CD4-positive, alpha-beta memory T cell (primary cell): ENCODE data around the gene ETS1. TPM values are rescaled to one million over a fixed set of nuclear protein-coding genes. Genes with fewer than 3 reads are reported as not detected.

ENCODE experiments used
- CTCF ChIA-PET: fragments of 350-600 bp; sonication (Branson Sonifier 250); formaldehyde crosslinking; loops from one replicate; lab custom pipeline; 2021; ENCODE audit warnings: inconsistent platforms; ENCODE audit not compliant: partially characterized antibody; lab: Charles Lee
- POLR2A ChIA-PET: fragments of 350-600 bp; sonication (Branson Sonifier 250); formaldehyde crosslinking; loops from one replicate; lab custom pipeline; 2021; ENCODE audit not compliant: partially characterized antibody; lab: Charles Lee
- DNase-seq, 5 donors: peaks; one replicate each; pipeline versions ENCODE4 v3.0.0 to v3.0.0-alpha.2; 2020 to 2022; ENCODE audit warnings: mixed read lengths in 1 of 5
- H3K27ac ChIP-seq: one replicate; pipeline ENCODE4 v1.7.0; 2013; ENCODE audit warnings: low read depth, low read length
- H3K27me3 ChIP-seq: 2 replicates; pipeline ENCODE4 v1.7.0; 2013; ENCODE audit warnings: mild to moderate bottlenecking, low read length, moderate library complexity; ENCODE audit not compliant: insufficient read depth
- H3K36me3 ChIP-seq: 2 replicates; pipeline ENCODE4 v1.7.0; 2013; ENCODE audit warnings: mild to moderate bottlenecking, low read length, moderate library complexity; ENCODE audit not compliant: insufficient read depth
- H3K4me1 ChIP-seq: 2 replicates; pipeline ENCODE4 v1.7.0; 2013; ENCODE audit warnings: mild to moderate bottlenecking, low read length, moderate library complexity; ENCODE audit not compliant: insufficient read depth
- H3K4me3 ChIP-seq, 2 donors: one replicate each; pipeline ENCODE4 v1.7.0; 2013; ENCODE audit warnings: low read length in 2 of 2, mild to moderate bottlenecking in 1 of 2
- H3K9me3 ChIP-seq, 2 donors: one replicate each; pipeline ENCODE4 v1.7.0; 2013; ENCODE audit warnings: low read length in 2 of 2, control low read depth in 1 of 2; ENCODE audit not compliant: control insufficient read depth in 1 of 2
- H3K27ac Mint-ChIP-seq, 7 donors: one replicate each; pipeline ENCODE4 v1.8.0; 2020 to 2021; ENCODE audit warnings: mixed read lengths in 7 of 7, mild to moderate bottlenecking in 6 of 7, inconsistent platforms in 3 of 7, moderate library complexity in 3 of 7
- H3K27me3 Mint-ChIP-seq, 2 donors: one replicate each; pipeline ENCODE4 v1.8.0; 2020 to 2021; ENCODE audit warnings: mixed read lengths in 2 of 2
- H3K36me3 Mint-ChIP-seq, 2 donors: one replicate each; pipeline ENCODE4 v1.8.0; 2020 to 2021; ENCODE audit warnings: mixed read lengths in 2 of 2, inconsistent platforms in 1 of 2, mild to moderate bottlenecking in 1 of 2
- H3K4me1 Mint-ChIP-seq, 4 donors: one replicate each; pipeline ENCODE4 v1.8.0; 2020 to 2021; ENCODE audit warnings: mixed read lengths in 4 of 4, mild to moderate bottlenecking in 1 of 4
- H3K4me3 Mint-ChIP-seq, 8 donors: one replicate each; pipeline ENCODE4 v1.8.0; 2020 to 2021; ENCODE audit warnings: mixed read lengths in 8 of 8, mild to moderate bottlenecking in 7 of 8, moderate library complexity in 6 of 8, inconsistent platforms in 3 of 8
- H3K9me3 Mint-ChIP-seq, 8 donors: one replicate each; pipeline ENCODE4 v1.8.0; 2020 to 2021; ENCODE audit warnings: mixed read lengths in 8 of 8, mild to moderate bottlenecking in 5 of 8, inconsistent platforms in 3 of 8, moderate library complexity in 1 of 8
- intact Hi-C: fragments of 100-400 bp; cut with micrococcal nuclease; formaldehyde crosslinking; loops from one replicate; pipeline ENCODE4 v1.15.1; 2023
- polyA plus RNA-seq, 2 donors: library from polyadenylated mRNA; unstranded; fragments of 300-500 nt; fragmentation: Illumina TruSeq; gene quantifications; one replicate each; pipeline ENCODE4 v1.2.3, GENCODE V29; 2021
- total RNA-seq, 2 experiments: library from RNA; stranded (reverse); gene quantifications; one replicate each; pipeline ENCODE4 v1.2.3, GENCODE V29; 2021

The ETS1 gene
- total and polyA plus RNA-seq, 4 experiments from 2014 or later = 435 to 761 (median 593) TPM

GRCh38 chr11:128462922-128463321 is 124.4 kb downstream of the ETS1 start:
- H3K4me3 Mint-ChIP-seq = peak overlapping the region; percentile 46 to 93 (median 78)
- H3K27me3 ChIP-seq = no peaks in the 10 kb centered on the region
- peaks cover 0 to 1% (median 0%) of the 10 kb centered on the region in 8 donors for H3K9me3 Mint-ChIP-seq
- peaks cover 91% of the 10 kb centered on the region for H3K36me3 ChIP-seq
- H3K4me1 ChIP-seq = peaks cover 88% of the 10 kb centered on the region
- H3K27ac ChIP-seq = peak overlapping the region; percentile 94
- peak in 2 of 5 donors; percentile 48 to 60 for DNase-seq
- H3K27ac Mint-ChIP-seq = peak overlapping the region; percentile 98 to 99 (median 99)
- ChIA-PET POLR2A (interaction anchor here (0.6 to 23.5 kb wide), 18 partner anchors 8 to 170 kb away, joined by 3 to 1488 read pairs (median 7); no protein-coding TSS in a partner anchor), CTCF (interaction anchor here (1.0 to 7.1 kb wide), 12 partner anchors 11 to 305 kb away, joined by 3 to 50 read pairs (median 4); no protein-coding TSS in a partner anchor)
- peaks cover 72 to 95% (median 82%) of the 10 kb centered on the region in 4 donors for H3K4me1 Mint-ChIP-seq
- intact Hi-C loops = no loop called here
- no peaks in the 10 kb centered on the region for H3K9me3 ChIP-seq
- H3K27me3 Mint-ChIP-seq = no peaks in the 10 kb centered on the region
- peak overlapping the region in 1 of 2 donors; percentile 3 for H3K4me3 ChIP-seq
- peaks cover 98% of the 10 kb centered on the region in 2 donors for H3K36me3 Mint-ChIP-seq

DNA sequence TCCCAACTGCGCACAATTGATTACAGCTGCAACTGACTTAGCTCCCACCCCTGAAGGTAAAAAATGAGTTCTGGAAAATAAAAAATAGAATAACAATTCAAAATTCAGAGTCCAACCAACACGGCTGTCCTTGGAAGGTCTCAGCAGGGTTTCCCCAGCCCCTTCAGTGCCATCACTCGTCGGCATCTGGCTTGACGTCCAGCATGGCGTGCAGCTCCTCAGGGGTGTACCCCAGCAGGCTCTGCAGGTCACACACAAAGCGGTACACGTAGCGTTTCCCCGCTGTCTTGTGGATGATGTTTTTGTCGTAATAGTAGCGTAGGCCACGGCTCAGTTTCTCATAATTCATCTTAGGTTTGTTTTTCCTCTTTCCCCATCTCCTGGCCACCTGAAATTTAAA is 125.2 kb downstream of the ETS1 start:
- H3K36me3 Mint-ChIP-seq = peaks cover 98% of the 10 kb centered on the region in 2 donors
- H3K9me3 Mint-ChIP-seq = peaks cover 0 to 1% (median 0%) of the 10 kb centered on the region in 8 donors
- CTCF ChIA-PET = interaction anchor here (1.1 to 7.1 kb wide), 6 partner anchors 12 to 172 kb away, joined by 4 to 50 read pairs (median 10); no protein-coding TSS in a partner anchor
- no peaks in the 10 kb centered on the region for H3K27me3 Mint-ChIP-seq
- H3K27ac Mint-ChIP-seq = peak overlapping the region; percentile 98 to 99 (median 99)
- peak overlapping the region in 6 of 8 donors; percentile 6 to 93 (median 46) for H3K4me3 Mint-ChIP-seq
- DNase-seq = no peak
- intact Hi-C loops = no loop called here
- Histone ChIP-seq H3K27ac (peak overlapping the region; percentile 94), H3K27me3 (no peaks in the 10 kb centered on the region), H3K4me1 (peaks cover 80% of the 10 kb centered on the region), H3K4me3 (peak overlapping the region in 1 of 2 donors; percentile 3), H3K9me3 (no peaks in the 10 kb centered on the region), H3K36me3 (peaks cover 91% of the 10 kb centered on the region)
- POLR2A ChIA-PET = interaction anchor here (0.7 to 23.5 kb wide), 10 partner anchors 10 to 169 kb away, joined by 3 to 1488 read pairs (median 139); no protein-coding TSS in a partner anchor
- H3K4me1 Mint-ChIP-seq = peaks cover 67 to 94% (median 78%) of the 10 kb centered on the region in 4 donors

DNA sequence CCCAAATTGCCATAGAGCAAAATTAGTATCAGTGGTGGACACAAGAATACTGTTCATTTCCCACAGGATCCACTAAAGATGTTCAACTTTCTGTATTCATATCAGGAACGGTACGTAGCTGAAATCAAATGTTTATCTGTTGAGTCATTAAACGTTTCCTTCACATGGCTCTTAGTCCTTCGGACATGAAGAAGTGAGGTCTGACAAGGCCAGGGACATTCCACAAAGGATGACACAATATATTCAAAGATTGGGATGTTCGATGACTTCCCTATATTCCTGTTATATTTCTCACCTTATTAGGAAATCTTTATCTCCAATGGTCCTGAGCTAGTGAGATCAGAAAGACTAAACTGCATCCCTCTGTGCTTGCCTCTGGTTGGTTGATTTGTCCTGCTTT is 129.0 kb downstream of the ETS1 start:
- Histone ChIP-seq H3K4me3 (no peak overlapping the region), H3K9me3 (no peaks in the 10 kb centered on the region), H3K4me1 (peaks cover 74% of the 10 kb centered on the region), H3K27ac (no peak overlapping the region), H3K27me3 (no peaks in the 10 kb centered on the region), H3K36me3 (peaks cover 64% of the 10 kb centered on the region)
- ChIA-PET CTCF (interaction anchor here (2.2 to 2.8 kb wide), 2 partner anchors 136 to 172 kb away, joined by 9 to 17 read pairs; no protein-coding TSS in a partner anchor), POLR2A (interaction anchor here (0.6 to 23.5 kb wide), 14 partner anchors 9 to 168 kb away, joined by 3 to 1488 read pairs (median 10); no protein-coding TSS in a partner anchor)
- no peak for DNase-seq
- no peaks in the 10 kb centered on the region for H3K27me3 Mint-ChIP-seq
- no peak overlapping the region for H3K4me3 Mint-ChIP-seq
- peaks cover 57 to 94% (median 76%) of the 10 kb centered on the region in 4 donors for H3K4me1 Mint-ChIP-seq
- peaks cover 0 to 1% (median 0%) of the 10 kb centered on the region in 8 donors for H3K9me3 Mint-ChIP-seq
- intact Hi-C loops = no loop called here
- H3K27ac Mint-ChIP-seq = peak overlapping the region; percentile 5 to 57 (median 23)
- peaks cover 80 to 83% of the 10 kb centered on the region in 2 donors for H3K36me3 Mint-ChIP-seq

DNA sequence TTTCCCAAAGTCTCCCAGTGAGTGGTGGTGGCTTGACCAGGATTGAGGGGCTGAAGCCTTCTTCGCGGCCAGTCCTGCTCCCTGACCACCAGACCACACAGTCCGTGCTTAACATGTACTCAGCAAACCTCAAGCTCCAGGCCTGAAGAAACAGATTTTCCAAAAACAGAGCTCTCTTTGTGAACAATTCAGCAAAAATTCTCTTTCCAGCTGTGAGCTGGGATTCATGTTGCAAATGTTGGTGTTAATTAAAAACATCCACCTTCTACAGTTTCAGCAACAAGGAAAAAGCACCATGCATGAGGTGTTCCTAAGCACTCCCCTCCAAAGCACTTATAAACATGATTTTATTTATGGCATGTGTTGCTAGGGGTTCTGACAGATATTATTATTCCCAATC is 129.5 kb downstream of the ETS1 start:
- no peak overlapping the region for H3K4me3 Mint-ChIP-seq
- intact Hi-C loops = no loop called here
- peaks cover 74% of the 10 kb centered on the region for H3K4me1 ChIP-seq

DNA sequence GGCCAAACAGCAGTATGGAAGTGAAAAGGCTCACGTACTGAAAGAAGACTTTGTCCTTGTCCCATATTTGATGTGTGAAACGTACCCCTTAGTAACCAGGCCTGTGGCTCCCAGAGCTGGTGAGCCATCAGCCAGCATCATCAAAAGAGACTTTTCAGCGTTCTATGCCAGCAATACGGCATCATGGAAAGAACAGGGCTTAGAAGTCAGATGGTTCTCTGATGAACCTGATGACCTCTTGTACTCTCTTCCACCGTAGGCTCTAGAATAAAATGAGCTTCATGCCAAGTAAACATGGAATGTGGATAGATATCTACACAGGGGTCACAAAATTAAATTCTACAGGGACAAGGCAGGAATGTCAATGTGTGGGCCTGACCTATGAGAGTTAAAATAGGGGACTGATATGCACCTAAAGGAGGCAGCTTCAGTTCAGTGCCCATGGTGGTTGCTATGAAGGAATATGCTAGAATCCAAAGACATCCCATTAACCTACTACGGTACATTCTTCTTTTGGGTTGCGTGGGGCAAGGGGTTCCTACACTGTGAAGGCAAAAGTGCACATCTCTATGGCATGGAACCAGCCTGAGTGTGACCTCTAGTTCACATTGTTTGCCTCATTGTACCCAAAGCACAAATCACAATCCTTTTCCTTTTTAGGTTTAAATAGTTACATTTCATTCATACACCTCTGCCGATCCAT is 130.6 kb downstream of the ETS1 start:
- Histone ChIP-seq H3K9me3 (no peaks in the 10 kb centered on the region), H3K4me1 (peaks cover 71% of the 10 kb centered on the region), H3K27ac (peak overlapping the region; percentile 19), H3K4me3 (no peak overlapping the region), H3K36me3 (peaks cover 48% of the 10 kb centered on the region), H3K27me3 (no peaks in the 10 kb centered on the region)
- POLR2A ChIA-PET = interaction anchor here (1.0 to 23.5 kb wide), 17 partner anchors 8 to 168 kb away, joined by 3 to 1488 read pairs (median 7); no protein-coding TSS in a partner anchor
- Mint-ChIP-seq H3K9me3 (peaks cover 0 to 1% (median 0%) of the 10 kb centered on the region in 8 donors), H3K4me1 (peaks cover 59 to 92% (median 73%) of the 10 kb centered on the region in 4 donors), H3K27ac (peak overlapping the region; percentile 23 to 88 (median 68)), H3K36me3 (peaks cover 64 to 67% of the 10 kb centered on the region in 2 donors), H3K4me3 (no peak overlapping the region), H3K27me3 (no peaks in the 10 kb centered on the region)
- intact Hi-C loops = no loop called here
- CTCF ChIA-PET = interaction anchor here (1.0 to 2.8 kb wide), 6 partner anchors 10 to 165 kb away, joined by 3 to 17 read pairs (median 3); no protein-coding TSS in a partner anchor
- DNase-seq = peak in 1 of 5 donors; percentile 4

More for the DNA sequence above, 129.5 kb downstream of the ETS1 start:
- ChIA-PET POLR2A (interaction anchor here (0.6 to 23.5 kb wide), 18 partner anchors 9 to 167 kb away, joined by 3 to 1488 read pairs (median 6); no protein-coding TSS in a partner anchor), CTCF (interaction anchor here (1.0 to 2.8 kb wide), 7 partner anchors 9 to 173 kb away, joined by 3 to 17 read pairs (median 3); no protein-coding TSS in a partner anchor)
- Histone ChIP-seq H3K36me3 (peaks cover 60% of the 10 kb centered on the region), H3K27ac (no peak overlapping the region), H3K9me3 (no peaks in the 10 kb centered on the region), H3K27me3 (no peaks in the 10 kb centered on the region), H3K4me3 (no peak overlapping the region)
- H3K36me3 Mint-ChIP-seq = peaks cover 75 to 79% of the 10 kb centered on the region in 2 donors
- H3K27me3 Mint-ChIP-seq = no peaks in the 10 kb centered on the region
- no peak for DNase-seq
- H3K27ac Mint-ChIP-seq = peak overlapping the region in 6 of 7 donors; percentile 20 to 76 (median 36)
- H3K9me3 Mint-ChIP-seq = peaks cover 0 to 1% (median 0%) of the 10 kb centered on the region in 8 donors
- peaks cover 57 to 94% (median 75%) of the 10 kb centered on the region in 4 donors for H3K4me1 Mint-ChIP-seq

DNA sequence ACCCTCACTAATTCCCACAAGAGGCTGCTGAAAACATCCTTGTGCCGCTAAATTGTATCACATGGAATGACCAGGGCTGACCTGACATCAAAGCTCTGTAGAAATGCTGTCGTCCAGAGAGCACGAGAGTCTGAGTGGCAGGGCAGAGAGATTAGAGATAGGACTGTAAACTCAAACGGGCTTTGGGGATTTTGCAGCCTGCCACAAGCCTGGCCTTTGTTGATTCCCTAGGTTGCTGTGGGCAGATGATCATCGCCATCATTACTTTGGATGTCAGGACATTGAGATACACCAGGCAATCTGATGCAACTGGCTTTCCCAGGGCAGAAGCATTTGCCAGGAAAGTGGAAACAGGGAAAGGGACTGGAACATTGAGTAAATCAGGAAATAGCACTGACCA is 131.6 kb downstream of the ETS1 start:
- intact Hi-C loops = no loop called here
- CTCF ChIA-PET = interaction anchor here (2.8 kb wide), 1 partner anchor 133 kb away, joined by 17 read pairs; no protein-coding TSS in a partner anchor
- H3K4me3 Mint-ChIP-seq = no peak overlapping the region

More for the DNA sequence above, 131.6 kb downstream of the ETS1 start:
- Histone ChIP-seq H3K4me1 (peaks cover 61% of the 10 kb centered on the region), H3K4me3 (no peak overlapping the region), H3K27ac (no peak overlapping the region), H3K9me3 (no peaks in the 10 kb centered on the region), H3K27me3 (no peaks in the 10 kb centered on the region), H3K36me3 (peaks cover 39% of the 10 kb centered on the region)
- Mint-ChIP-seq H3K4me1 (peaks cover 53 to 82% (median 69%) of the 10 kb centered on the region in 4 donors), H3K27ac (peak overlapping the region in 6 of 7 donors; percentile 23 to 97 (median 78)), H3K9me3 (peaks cover 0 to 3% (median 0%) of the 10 kb centered on the region in 8 donors), H3K36me3 (peaks cover 55 to 58% of the 10 kb centered on the region in 2 donors), H3K27me3 (no peaks in the 10 kb centered on the region)
- POLR2A ChIA-PET = interaction anchor here (0.5 to 23.5 kb wide), 15 partner anchors 7 to 168 kb away, joined by 3 to 1488 read pairs (median 7); no protein-coding TSS in a partner anchor
- DNase-seq = no peak
